Left ventricle myocardium inferior (tissue), 1 donor: ENCODE measurements around the gene PCNT. TPM values are rescaled to one million over a fixed set of nuclear protein-coding genes. Genes with fewer than 3 reads are reported as not detected.
A peak's percentile ranks its signal among the peaks of the same experiment; 100 is the strongest.

ENCODE experiments used
- DNase-seq: peaks from one replicate; pipeline ENCODE4 v3.0.0-alpha.2; 2020
- H3K27ac ChIP-seq: fragments of 200-600 bp; replicated peaks from 2 replicates; pipeline ENCODE4 v1.8.0; 2021
- H3K27me3 ChIP-seq: fragments of 200-600 bp; 2 replicates; pipeline ENCODE4 v1.8.0; 2021; ENCODE audit warnings: low read depth
- H3K36me3 ChIP-seq: fragments of 200-600 bp; 2 replicates; pipeline ENCODE4 v1.8.0; 2021
- H3K4me1 ChIP-seq: fragments of 200-600 bp; 2 replicates; pipeline ENCODE4 v1.8.0; 2021
- H3K4me3 ChIP-seq: fragments of 200-600 bp; 2 replicates; pipeline ENCODE4 v1.8.0; 2021; ENCODE audit warnings: mild to moderate bottlenecking, moderate library complexity
- H3K9me3 ChIP-seq: fragments of 200-600 bp; replicated peaks from 2 replicates; pipeline ENCODE4 v1.8.0; 2021
- CTCF ChIP-seq: fragments of 200-600 bp; IDR thresholded peaks from 2 replicates; pipeline ENCODE4 v1.8.0; 2021; ENCODE audit warnings: antibody characterized with exemption, mild to moderate bottlenecking, borderline replicate concordance
- intact Hi-C: fragments of 100-400 bp; cut with micrococcal nuclease; formaldehyde crosslinking; loops from one replicate; pipeline ENCODE4 v1.11.0; 2022
- total RNA-seq: library from RNA; stranded (reverse); fragmentation: NEBNext Ultra II Directional; extraction: Animal tissue kit (Norgen Biotek cat#: 25700); gene quantifications from one replicate; pipeline ENCODE4 v1.2.1, GENCODE V29; 2021
- donor health status: DM: no; HTN: yes; CAD: no; lungs with severe emphysema.

PCNT gene
- total RNA-seq, 1 donor from 2014 or later = 36.3 TPM

- no peak for DNase-seq
- TF ChIP-seq CTCF = no peak
- H3K27me3 ChIP-seq = no peaks in the 10 kb centered on the region
Observed at GRCh38 chr21:46438241-46438640, 114.3 kb downstream of the PCNT start.

DNA sequence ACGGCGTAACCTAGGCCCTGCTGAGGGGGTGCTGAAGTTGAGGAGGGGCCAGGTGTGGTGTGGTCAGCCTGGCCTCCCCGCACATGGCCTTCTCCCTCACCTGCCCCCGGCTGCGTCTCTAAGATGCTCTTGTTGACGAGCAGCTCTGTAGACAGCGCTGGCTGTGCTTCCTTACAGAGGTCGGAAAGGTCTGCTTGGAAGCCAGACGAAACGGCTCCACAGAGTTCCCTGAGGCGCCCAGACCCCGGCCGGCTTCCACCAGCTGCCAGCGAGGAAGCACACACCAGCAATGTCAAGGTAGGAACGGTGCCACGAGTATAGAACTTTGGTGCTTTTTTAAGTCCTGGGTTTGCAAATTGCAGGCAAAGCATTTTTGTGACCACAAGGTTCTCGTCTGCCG, 116.0 kb downstream of the PCNT start:
- H3K4me1 ChIP-seq = peaks cover 18% of the 10 kb centered on the region
- no peaks in the 10 kb centered on the region for H3K9me3 ChIP-seq
- H3K4me3 ChIP-seq = no peak overlapping the region
- no peaks in the 10 kb centered on the region for H3K27me3 ChIP-seq
- H3K27ac ChIP-seq = no peak overlapping the region
- no peak for TF ChIP-seq CTCF
- intact Hi-C loops = no loop called here
- DNase-seq = no peak
- H3K36me3 ChIP-seq = peaks cover 86% of the 10 kb centered on the region

More at GRCh38 chr21:46438241-46438640, 114.3 kb downstream of the PCNT start:
- Histone ChIP-seq H3K9me3 (no peaks in the 10 kb centered on the region), H3K36me3 (peaks cover 100% of the 10 kb centered on the region), H3K4me1 (peaks cover 7% of the 10 kb centered on the region), H3K27ac (no peak overlapping the region), H3K4me3 (no peak overlapping the region)
- intact Hi-C loops = no loop called here

DNA sequence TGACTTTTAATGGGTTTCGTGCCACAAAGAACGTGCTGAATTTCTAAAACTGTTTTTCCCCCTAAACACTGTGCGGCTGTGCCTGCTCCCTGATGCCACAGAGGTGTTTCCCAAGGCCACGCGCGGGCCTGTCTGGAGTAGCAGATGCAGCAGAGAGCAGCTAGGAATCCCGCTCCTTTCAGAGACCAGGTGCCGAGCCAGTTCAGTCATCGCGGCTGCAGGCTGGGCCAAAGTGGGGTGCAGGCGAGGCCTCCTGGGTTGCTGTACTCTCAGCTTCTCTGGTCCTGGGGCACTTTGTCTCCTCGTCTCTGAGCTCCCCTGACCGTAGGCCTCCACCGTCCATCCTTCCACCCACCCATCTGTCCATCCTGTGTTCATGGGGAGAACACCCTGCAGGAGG, 117.4 kb downstream of the PCNT start:
- H3K36me3 ChIP-seq = peaks cover 84% of the 10 kb centered on the region
- intact Hi-C loops = no loop called here
- no peak for DNase-seq
- no peak overlapping the region for H3K27ac ChIP-seq
- H3K4me3 ChIP-seq = no peak overlapping the region
- H3K9me3 ChIP-seq = no peaks in the 10 kb centered on the region
- no peak for TF ChIP-seq CTCF
- H3K27me3 ChIP-seq = no peaks in the 10 kb centered on the region
- H3K4me1 ChIP-seq = peaks cover 18% of the 10 kb centered on the region

- Histone ChIP-seq H3K27me3 (no peaks in the 10 kb centered on the region), H3K4me1 (peaks cover 18% of the 10 kb centered on the region), H3K4me3 (no peak overlapping the region), H3K27ac (no peak overlapping the region), H3K36me3 (peaks cover 82% of the 10 kb centered on the region), H3K9me3 (no peaks in the 10 kb centered on the region)
- intact Hi-C loops = no loop called here
- TF ChIP-seq CTCF = no peak
- DNase-seq = no peak
Observed at GRCh38 chr21:46441961-46442498, 118.1 kb downstream of the PCNT start.

GRCh38 chr21:46442938-46443337, 119.0 kb downstream of the PCNT start:
- no peaks in the 10 kb centered on the region for H3K27me3 ChIP-seq
- peaks cover 18% of the 10 kb centered on the region for H3K4me1 ChIP-seq
- no peak for DNase-seq
- intact Hi-C loops = no loop called here
- H3K36me3 ChIP-seq = peaks cover 73% of the 10 kb centered on the region
- TF ChIP-seq CTCF = no peak
- H3K9me3 ChIP-seq = no peaks in the 10 kb centered on the region
- H3K4me3 ChIP-seq = no peak overlapping the region
- H3K27ac ChIP-seq = peak overlapping the region; percentile 62
